NB4 (cell line): Measurements from ENCODE around the gene STK24.

Experiments
- DNase-seq: peaks from one replicate; pipeline ENCODE4 v3.0.0; 2010; ENCODE audit warnings: low read depth
- H3K4me3 ChIP-seq: one replicate; pipeline ENCODE4 v1.5.1; 2011; ENCODE audit warnings: mild to moderate bottlenecking, low read depth, low read length, moderate library complexity
- MYC ChIP-seq: IDR thresholded peaks from 2 replicates; pipeline ENCODE4 v1.6.1; 2011; ENCODE audit warnings: low read depth, low read length
- POLR2A ChIP-seq: IDR thresholded peaks from 2 replicates; pipeline ENCODE4 v1.6.1; 2011; ENCODE audit warnings: mild to moderate bottlenecking; ENCODE audit not compliant: insufficient read length; ENCODE audit errors: extremely low read depth
- TF ChIP-seq, protein P1 (sequence below): IDR thresholded peaks from one replicate; pipeline ENCODE4 v1.5.1; 2012; ENCODE audit warnings: low read depth, low read length
- TF ChIP-seq, protein P2 (sequence below): IDR thresholded peaks from 2 replicates; pipeline ENCODE4 v1.6.1; 2011; ENCODE audit warnings: low read depth, low read length

STK24 gene

DNA sequence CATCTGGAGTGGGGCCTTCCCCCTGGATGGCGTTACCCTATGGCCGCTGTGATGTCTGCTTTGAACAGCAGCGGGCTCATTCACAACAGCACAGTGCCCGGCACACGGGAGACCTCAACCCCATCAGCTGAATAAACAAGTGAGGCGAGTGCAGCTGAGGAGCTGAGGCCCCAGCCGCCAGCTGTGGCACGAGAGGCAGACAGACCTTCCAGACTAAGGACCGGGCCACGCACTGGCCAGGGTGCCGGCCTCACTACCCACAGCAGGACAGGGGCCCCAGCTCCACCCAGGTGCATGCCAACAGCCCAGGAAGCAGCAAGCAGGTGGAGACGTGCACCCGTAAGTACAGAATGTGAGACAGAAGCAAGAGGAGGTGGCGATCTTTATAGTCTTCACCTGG is 39.6 kb downstream of the STK24 start:
- TF ChIP-seq MYC (no peak), POLR2A (no peak)
- TF ChIP-seq, protein P1, sequence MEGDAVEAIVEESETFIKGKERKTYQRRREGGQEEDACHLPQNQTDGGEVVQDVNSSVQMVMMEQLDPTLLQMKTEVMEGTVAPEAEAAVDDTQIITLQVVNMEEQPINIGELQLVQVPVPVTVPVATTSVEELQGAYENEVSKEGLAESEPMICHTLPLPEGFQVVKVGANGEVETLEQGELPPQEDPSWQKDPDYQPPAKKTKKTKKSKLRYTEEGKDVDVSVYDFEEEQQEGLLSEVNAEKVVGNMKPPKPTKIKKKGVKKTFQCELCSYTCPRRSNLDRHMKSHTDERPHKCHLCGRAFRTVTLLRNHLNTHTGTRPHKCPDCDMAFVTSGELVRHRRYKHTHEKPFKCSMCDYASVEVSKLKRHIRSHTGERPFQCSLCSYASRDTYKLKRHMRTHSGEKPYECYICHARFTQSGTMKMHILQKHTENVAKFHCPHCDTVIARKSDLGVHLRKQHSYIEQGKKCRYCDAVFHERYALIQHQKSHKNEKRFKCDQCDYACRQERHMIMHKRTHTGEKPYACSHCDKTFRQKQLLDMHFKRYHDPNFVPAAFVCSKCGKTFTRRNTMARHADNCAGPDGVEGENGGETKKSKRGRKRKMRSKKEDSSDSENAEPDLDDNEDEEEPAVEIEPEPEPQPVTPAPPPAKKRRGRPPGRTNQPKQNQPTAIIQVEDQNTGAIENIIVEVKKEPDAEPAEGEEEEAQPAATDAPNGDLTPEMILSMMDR = no peak
- TF ChIP-seq, protein P2, sequence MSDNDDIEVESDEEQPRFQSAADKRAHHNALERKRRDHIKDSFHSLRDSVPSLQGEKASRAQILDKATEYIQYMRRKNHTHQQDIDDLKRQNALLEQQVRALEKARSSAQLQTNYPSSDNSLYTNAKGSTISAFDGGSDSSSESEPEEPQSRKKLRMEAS = no peak

DNA sequence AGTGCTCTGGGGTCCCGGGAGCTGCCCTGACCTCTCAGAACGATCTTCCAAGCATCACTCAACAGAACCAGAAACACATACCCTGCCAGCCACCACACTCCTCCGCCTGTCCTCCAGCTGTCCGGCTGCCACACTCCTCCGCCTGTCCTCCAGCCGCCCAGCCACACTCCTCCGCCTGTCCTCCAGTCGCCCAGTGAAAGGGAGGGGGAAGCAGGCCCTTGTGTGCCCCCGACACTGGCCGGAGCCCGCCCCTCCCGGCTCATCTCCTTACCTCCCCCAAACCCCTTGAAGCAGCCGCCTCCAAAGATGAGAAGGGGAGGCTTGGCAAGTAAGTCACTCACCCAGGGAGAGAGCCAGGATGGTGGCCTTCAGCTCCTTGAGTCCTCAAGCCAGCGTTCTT is 40.2 kb downstream of the STK24 start:
- no peak overlapping the region for H3K4me3 ChIP-seq
- TF ChIP-seq, protein P2 = no peak
- TF ChIP-seq, protein P1 = no peak
- TF ChIP-seq MYC (no peak), POLR2A (no peak)
- no peak for DNase-seq

More for the DNA sequence above, 39.6 kb downstream of the STK24 start:
- DNase-seq = no peak
- no peak overlapping the region for H3K4me3 ChIP-seq

DNA sequence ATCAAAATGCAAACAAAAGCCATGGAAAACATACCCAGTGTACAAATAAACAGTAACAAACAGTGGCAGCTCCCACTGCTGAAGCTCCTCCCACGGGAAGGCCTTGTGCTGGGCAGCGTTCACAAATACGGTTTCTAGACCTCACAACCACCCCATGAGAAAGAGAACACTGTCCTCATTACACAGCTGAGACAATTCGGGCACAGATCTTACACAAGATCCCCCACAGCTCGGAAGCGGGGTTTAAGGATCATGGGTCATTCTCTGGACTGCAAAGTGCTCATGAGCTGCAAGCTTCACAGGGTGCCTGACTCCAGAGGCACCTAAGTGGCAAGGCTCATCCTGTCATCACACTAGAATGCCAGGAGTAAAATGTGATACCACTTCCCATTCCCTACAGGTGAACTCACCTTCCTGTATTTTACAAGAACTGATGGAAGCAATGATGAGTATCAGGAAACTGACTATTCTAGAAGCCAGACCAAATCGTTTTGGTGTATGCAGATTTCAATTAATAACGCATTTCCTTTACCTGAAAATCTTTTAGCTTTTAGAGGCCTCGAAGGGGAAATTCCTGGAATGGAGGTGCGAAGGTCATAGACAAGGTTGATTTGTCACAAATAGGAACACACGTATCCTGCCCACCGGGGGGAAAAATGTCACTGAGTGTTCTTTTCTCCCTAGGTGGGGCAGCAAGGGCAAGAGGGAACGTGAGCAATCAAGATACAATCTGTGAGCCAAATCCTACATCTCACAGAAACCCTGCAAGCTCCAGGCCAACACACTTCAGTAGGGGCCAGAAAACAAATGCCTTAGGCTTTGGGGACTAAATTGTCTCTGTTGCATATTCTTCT is 41.2 kb downstream of the STK24 start:
- H3K4me3 ChIP-seq = no peak overlapping the region
- DNase-seq = no peak
- TF ChIP-seq, protein P2 = no peak
- no peak for TF ChIP-seq MYC
- no peak for TF ChIP-seq POLR2A
- TF ChIP-seq, protein P1 = no peak

DNA sequence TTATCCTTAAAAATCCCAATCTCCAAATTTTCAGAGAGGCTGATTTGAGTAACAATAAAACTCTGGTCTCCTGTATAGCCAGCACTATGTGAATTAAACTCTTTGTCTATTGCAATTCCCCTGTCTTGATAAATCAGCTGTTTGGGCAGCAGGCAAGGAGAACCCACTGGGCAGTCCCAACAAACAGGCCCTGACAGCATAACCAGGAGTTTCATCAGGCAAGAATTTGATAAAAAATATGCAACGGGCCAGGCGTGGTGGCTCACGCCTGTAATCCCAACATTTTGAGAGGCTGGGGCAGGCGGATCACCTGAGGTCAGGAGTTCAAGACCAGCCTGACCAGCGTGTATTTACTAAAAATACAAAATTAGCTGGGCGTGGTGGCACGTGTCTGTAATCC is 42.1 kb downstream of the STK24 start:
- H3K4me3 ChIP-seq = no peak overlapping the region
- no peak for DNase-seq
- TF ChIP-seq, protein P1 = no peak
- TF ChIP-seq POLR2A (no peak), MYC (no peak)
- TF ChIP-seq, protein P2 = no peak

DNA sequence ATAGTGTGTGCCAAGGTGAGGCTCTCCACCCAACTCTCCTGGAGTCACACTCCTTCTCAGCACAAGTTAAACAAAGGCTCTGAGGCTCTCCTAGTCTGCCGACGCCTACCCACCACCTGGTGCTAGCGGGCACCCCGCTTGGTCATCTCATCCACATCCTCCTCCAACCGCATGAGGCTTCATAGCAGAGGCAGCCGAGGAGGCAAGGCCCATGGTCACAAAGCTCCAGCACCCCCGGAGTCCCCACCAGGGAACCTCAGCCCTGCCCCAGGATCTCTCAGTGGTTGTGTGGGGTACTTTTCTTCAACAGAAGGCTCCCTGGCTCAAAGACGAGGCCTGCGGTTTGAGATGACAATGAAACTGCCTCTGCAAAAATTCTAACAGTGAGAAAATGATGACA is 43.0 kb downstream of the STK24 start:
- TF ChIP-seq MYC = no peak
- no peak overlapping the region for H3K4me3 ChIP-seq
- DNase-seq = no peak

DNA sequence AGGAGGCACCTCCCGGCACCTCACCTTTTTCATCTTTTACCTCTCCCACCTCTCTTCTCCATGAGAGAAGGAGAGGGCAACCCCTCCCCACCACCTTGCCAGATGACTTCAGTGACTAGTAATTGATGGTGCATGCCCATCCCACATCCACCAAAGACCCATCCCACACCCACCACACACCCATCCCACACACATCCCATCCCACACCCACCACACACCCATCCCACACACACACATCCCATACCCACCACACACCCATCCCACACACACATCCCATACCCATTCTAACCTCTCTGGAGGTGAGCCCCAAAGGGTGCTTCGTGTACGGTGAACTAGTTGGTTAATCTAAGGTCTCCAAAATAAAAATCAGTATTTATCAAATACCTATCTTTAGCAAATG is 44.7 kb downstream of the STK24 start:
- H3K4me3 ChIP-seq = no peak overlapping the region
- TF ChIP-seq, protein P1 = no peak
- TF ChIP-seq, protein P2 = no peak
- TF ChIP-seq MYC (no peak), POLR2A (no peak)
- DNase-seq = no peak
